GM19025 (cell line): ENCODE measurements around the gene RASA4.
"Not testable (repeated sequence)": the region's sequence is repeated elsewhere in the genome, so short reads cannot be mapped to it uniquely, and the experiment has no call there.

Source experiments
- ATAC-seq: cut with Tn5 transposase; IDR thresholded peaks from one replicate; pipeline ENCODE4 v1.9.1; 2021; ENCODE audit warnings: mild to moderate bottlenecking, low read depth, moderate library complexity; ENCODE audit not compliant: unreplicated experiment

Gene RASA4

DNA sequence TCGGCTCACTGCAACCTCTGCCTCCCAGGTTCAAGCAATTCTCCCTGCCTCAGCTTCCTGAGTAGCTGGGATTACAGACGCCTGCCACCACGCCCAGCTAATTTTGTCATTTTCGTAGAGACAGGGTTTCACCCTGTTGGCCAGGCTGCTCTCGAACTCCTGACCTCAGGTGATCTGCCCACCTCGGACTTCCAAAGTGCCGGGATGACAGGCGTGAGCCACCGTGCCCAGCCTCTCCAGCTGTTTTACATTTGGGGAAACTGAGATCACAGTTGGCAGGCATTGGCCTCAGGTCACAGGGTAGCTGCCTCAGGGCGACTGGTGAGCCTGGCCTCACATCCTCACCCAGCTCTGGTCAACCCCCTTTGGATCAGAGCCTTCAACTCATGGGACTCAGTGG, 6.8 kb downstream of the RASA4 start:
- not testable (repeated sequence) for ATAC-seq

DNA sequence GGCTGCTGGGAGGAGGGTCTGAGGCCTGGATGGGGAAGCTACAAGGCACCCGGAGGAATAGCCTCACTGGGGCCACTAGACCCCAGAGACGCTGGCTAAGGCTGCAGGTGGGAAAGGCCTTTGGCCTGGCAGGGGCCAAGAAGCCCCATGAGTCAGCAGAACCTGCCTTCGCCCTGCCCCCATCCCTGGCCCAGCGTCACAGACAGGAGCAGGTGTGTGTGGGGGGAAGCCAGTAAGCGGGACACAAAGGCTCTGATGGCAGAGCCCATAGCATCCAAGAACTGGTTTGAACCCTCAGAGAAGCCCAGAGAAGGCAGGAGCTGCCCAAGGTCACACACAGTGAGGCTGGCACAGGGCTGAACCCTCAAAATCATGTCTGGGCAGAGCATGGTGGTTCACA, 9.7 kb downstream of the RASA4 start:
- not testable (repeated sequence) for ATAC-seq

DNA sequence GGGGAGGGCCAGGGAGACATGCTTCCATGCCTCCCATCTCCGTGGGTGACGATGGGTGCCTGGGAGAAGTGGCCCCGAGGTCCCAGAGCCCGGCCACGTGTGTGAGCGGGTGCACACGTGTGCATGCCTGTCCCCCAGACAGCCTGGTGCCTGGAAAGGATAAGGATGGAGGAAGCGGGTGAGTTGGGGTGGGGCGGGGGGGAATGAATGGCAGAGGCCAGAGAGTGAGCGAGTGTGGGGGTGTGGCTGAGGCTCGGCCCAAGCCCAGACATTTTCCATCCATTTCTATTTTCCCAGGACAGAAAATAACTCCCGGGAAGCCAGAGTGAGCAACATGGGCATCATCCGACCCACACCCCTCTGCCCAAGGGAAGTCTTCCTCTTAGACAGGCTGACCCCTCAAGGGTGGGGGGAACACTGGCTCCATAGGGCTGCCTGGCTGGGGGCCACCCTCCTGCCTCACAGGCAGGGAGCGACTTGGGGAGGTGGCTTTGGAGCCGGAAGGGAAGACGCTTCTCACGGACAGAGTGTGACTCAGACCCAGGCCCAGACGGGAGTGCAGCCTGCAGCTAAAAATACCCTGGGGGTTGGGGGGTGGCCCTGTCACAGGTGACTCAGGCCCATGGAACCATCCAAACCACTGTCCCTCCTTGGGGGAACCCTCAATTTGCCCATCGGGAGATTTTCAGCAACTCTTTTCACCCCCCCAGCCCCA, 12.0 kb downstream of the RASA4 start:
- ATAC-seq = not testable (repeated sequence)

DNA sequence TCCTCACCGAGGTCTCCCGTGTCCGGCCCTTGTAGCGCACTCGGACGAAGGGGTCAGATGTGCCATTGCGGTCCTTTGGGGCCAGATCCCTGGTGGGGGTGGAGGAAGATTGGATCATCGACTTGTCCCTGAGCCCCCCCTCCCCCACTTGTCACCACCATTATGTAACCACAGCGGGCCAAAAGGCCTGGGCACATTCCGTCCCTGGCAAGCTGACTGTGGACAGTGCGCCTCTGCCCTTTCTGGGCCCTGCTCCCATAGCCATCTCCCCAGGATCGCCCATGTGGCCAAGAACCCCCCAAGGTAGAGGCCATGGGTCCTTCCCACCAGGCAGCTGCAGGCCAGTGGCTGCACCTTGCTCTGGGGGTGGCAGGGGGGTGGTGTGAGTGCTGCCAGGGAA, 14.2 kb downstream of the RASA4 start:
- not testable (repeated sequence) for ATAC-seq

DNA sequence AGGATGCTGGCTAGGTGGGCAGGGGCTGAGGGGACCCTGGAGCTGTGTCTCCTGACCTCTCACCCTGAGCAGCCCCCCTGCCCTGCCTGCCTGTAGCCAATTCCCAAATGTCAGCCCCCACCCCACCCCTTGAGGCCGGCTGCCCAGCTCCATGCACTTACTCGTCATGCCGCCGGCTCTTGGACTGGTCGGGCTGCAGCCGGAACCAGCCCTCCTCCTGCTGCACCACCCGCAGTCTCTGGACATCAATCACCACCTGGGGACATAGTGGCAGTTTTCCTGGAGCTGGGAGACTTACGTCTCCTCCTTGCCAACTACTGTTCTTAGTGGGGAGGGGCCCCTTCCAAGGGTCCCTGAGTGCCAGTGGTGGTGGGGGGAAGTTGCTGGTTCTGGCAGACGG, 16.9 kb downstream of the RASA4 start:
- ATAC-seq = not testable (repeated sequence)

DNA sequence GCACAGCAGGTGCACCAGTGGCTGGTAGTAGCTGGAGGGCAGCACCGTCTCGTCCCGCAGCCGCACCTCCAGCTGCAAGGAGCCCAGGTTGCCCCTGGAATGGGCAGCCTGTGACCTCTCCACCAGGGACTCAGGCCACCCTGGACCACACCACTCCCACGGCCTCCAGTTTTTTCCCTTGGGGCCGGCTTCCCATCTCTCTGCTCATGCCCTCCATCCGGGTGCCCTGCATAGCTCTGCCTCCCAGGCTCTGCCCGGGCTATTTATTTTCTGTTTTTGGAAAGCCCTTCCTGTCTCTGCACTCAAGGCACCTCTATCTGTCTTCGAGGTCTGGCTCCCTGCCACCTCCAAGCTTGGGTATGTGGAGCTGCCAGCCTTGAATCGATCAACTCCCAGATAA, 20.5 kb downstream of the RASA4 start:
- ATAC-seq = not testable (repeated sequence)

DNA sequence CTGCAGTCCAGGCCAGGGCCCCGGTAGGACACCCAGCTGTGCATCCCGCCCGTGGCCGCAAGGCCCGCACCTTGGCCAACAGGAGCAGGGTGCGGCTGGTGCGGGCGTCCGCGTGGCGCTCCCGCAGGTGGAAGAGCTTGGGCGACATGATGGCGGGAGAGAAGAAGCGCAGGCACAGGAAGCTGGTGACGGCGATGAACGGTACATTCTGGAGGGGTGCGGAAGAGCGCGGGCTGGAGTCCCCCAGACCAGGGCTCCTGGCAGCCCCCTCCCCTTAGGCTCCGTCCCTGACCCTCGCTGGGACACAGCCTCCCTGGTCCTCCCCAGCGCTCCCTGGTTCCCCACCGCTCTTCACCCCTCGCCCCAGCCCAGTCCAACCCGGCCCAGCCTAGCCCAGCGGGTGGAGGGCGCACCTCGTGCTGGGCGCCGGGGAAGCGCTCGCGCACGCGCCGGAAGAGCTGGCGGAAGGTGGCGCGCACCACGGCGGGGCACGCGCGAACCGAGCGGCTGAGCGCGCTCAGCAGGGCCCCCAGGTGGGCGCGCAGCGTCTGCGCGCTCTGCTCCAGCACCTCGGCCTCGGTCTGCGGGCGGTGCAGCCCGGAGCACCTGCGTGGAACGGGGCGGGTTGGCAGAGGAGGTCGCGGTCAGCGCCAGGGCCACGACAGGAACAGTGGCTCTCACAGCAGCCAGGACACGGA, 22.8 kb downstream of the RASA4 start:
- ATAC-seq = peak; percentile 57

DNA sequence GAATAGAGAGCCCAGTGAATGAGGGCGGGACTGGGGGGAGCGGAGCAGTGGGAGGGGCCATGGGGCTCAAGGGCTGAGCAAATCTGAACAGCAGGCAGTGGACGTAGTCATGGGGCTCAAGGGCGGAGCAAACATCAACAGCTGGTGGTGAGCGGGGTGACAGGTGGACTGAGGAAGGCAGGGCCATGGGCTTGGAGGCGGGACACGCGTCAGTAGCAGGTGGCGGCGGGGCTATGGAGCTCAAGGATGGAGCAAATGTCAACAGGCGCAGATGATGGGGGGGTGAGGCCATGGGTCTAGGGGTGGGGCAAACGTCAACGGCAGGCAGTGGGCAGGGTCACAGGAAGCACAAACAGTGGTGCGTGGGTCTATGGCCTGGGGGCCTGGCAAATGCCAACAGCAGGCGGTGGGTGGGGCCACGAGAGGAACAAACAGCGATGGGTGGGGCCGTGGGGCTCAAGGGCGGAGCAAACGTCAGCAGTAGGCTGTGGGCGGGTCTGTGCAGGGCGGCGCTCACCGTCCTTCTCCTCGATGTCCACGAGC, 24.0 kb downstream of the RASA4 start:
- ATAC-seq = peak; percentile 43

DNA sequence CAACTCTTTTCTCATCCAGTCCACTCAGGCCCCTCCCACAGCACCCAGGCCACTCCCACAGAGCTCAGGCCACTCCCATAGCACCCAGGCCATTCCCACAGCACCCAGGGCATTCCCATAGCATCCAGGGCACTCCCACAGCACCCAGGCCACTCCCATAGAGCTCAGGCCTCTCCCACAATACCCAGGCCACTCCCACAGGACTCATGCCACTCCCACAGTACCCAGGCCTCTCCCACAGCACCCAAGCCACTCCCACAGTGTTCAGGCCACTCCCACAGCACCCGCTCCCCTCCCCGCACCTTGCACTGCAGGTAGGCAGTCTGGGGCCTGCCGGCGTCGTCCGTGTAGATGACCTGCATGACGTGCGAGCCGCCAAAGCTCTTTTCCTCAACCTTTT, 26.7 kb downstream of the RASA4 start:
- ATAC-seq = peak; percentile 33

DNA sequence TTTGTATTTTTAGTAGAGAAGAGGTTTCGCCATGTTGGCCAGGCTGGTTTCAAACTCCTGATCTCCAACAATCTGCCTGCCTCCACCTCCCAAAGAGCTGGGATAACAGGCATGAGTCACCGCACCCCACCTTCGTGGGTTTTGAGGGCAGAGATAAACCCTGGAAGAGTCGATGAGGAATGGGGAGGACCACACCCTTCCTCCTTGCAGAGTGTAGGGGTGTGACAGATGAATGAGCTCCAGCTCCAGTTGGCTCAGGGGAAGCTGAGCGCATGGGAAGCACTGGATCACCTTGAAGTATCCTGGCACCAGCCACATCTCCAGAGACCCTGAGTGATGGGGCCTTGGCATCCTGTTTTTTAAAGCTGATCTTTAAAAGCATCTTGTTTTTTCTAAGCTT, 33.1 kb downstream of the RASA4 start:
- ATAC-seq = not testable (repeated sequence)

DNA sequence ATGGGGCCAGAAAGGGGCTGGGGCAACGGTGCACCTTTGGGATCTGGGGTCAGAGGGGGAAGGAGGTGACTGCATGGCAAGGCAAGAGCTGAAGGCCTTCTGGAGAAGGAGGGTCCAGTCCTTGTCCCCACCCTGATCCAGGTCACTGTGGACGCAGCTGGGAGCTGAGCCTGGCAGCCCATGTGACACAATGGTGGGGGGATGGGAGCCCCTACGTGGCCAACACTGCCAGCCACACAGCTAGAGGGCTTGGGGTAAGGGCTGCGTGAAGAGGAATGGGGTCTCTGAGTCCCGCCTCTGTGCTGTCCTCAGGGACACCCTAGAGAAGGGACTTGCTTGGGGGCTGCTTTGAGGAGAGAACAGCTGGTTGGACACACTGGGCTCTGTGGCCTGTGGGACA, 34.8 kb downstream of the RASA4 start:
- not testable (repeated sequence) for ATAC-seq

DNA sequence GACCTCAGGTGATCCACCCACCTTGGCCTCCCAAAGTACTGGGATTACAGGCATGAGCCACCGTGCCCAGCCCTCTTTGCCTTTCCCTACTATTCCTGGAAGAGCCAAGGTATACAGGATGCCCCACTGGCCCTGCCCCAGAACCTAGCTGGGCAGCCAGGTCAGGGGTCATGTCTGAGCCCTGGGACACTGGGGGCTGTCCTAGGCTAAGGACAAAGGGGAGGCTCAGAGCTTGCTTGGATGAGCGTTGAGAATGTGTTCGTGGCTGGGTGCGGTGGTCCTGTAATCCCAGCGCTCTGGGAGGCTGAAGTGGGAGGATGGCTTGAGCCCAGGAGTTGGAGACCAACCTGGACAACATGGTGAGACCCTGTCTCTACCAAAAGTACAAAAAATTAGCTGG, 38.1 kb downstream of the RASA4 start:
- ATAC-seq = not testable (repeated sequence)

DNA sequence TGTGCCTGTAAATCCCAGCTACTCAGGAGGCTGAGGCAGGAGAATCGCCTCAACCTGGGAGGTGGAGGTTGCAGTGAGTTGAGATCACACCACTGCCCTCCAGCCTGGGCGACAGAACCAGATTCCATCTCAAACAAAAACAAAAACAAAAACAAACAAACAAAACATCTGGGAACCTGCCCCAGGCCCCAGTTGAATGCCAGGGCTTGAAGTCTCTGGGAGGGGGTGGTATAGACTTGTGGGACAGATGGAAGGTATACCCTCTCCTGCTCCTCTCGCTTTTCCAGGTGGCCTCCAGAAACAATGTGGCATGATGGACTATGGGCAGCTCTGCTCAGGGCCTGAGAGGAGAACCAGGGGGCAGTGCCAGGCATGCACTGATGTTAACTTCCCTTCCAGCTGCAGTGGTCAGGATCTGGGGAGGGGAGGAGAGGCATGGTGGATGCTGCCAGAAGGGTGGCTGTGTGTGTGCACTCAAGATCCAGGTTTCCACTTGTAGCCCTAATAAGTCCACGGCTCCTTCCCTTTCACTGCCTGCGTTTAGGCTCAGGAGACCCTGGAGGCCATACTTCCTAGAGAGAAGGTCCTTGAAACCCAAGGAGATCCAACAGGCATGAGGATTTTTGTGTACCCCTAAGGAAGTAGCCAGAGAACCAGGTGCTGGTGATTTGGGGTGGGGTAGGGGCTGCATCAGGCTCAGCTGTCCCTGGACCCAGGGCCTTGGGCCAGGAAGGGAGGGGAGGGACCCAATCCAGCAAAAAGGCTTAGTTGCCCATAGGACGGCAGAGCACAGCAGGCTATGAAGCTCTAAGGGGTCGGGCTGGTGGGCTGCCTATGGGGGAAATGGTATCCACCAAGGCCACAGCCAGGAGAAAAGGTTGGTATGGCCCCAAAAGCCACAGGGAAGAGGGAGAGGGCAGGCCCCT, 39.0 kb downstream of the RASA4 start:
- ATAC-seq = not testable (repeated sequence)

DNA sequence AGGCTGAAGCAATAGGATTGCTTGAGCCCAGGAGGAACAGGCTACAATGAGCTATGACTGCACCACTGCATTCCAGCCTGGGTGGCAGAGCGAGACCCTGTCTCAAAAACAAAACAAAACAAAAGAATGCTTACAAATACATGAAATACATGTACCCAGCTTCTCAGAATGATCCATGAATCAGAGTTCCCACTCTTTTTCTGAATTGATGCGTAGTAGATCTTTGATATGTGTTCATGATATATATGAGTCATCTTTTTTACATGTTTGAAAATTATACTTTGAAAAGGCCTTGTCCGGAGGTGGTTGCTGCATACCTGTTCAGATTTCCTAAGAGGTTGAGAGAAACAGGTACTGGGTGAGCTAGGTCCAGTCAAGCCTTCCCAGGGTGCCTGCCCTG, 40.2 kb downstream of the RASA4 start:
- ATAC-seq = not testable (repeated sequence)

DNA sequence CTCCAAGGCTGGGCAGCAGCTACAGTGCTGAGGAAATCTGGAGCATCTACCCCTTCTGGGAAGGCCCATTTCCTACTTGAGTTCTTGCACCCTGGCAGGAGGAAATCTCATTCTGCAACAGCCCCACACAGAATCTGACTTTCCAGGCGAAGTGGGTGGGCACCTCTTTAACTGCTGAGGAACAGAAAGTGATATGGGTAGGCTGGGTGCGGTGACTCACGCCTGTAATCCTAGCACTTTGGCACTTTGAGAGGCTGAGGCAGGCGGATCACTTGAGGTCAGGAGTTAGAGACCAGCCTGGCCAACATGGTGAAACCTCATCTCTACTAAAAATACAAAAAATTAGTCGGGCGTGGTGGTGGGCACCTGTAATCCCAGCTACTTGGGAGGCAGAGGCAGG, 41.9 kb downstream of the RASA4 start:
- ATAC-seq = not testable (repeated sequence)

DNA sequence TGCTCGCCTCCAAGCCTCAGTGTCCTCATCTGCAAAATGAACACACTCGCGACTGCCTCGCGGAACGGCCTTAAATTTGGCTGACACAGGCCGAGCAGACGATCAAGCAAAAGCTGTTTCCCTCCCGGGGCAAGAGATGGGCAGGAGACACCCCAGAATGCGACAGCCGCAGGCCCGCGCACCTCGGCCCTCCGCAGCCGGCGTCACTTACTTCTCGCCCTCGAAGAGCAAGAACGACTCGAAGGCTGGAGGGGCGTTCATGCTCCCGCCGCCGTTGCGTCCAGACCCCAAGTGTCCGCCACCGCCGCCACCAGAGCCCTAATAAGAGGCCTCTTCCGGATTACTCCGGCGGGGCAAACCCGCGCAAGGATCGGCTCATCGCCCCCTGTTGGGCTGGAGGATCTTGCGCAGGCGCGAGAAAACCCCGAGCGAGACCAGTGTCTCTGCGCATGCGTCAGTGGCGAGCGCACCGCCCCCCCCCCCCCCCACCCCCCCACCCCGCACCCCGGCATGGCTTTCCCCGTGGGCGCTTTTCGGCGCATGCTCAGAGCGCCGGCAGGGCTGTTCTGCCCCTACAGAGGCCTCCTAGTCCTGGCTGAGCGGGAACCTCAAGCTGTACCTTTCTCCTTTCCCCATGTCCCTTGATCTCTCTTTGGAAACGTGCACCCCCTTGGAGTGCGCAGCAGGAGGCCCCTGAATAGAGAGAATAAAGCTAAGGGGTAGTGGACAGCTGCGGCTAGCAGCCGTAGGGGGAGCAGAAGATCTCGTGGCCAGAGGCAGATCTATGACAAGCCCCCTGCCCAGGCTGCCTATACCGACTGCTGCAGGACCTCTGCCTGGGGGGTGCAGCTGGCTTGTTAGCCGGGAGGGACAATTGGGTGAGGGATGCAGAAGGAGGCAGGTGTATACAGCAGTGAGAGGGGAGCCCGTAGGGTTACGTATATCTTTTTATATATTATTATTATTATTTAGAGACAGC, 44.0 kb downstream of the RASA4 start, which contains the start of gene POLR2J3:
Gene POLR2J3, minus strand, starts transcription at position 323 of the 979 bp plus-strand sequence. Its CDS starts 62 bp downstream, at position 261.
- peak; percentile 97 for ATAC-seq

DNA sequence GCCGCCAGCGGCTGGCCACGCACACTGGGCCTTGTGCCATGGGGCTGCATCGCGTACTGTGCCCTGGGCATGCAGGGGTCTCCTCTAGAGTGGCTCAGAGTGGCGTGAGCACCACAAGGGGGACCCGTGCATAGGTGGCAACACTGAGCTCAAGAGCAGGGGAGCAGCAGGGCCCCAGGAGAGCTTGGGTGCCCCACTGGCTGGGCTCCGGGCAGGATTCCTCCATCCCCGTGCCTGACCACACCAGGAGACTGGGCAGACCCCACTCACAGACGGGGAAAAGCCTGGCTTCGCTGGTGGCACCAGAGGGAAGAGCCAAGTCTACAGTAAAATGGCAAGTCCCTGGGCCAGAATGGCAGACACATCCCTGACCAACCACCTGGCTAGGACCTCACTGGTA, 47.9 kb downstream of the RASA4 start:
- not testable (repeated sequence) for ATAC-seq

DNA sequence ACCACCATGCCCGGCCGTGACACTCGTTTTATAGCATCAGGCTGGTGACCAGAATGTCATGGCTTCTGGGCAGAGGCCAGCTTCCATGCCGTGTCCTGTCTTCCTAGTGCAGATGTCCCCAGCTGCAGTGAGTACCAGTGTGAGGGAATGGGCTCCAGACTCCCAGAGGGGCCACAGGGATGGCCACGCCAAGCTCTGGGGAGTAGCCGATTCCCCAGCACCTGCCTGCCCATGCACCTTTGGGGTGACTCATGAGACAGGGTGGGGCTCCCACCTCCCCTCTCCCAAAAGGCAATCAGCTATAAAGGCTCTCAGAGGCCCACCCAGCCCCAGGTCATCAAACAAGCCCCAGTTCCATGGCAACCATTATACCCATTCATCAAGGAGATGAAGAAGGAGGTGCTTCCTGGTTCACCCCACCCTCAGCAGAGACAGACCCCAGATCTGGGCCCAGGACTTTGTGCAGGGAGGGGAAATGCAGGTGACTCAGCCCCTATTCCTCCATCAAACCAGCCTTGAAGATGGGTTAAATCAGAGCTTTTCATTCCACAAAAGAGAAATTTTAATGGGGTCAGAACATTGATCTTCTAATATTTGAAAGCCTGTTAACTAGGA, 65.6 kb downstream of the RASA4 start, which contains the start of gene SPDYE2:
Gene SPDYE2, plus strand, starts transcription at position 419 of the 615 bp plus-strand sequence. CDS start 2,030 bp downstream, outside the sequence.
- not testable (repeated sequence) for ATAC-seq

DNA sequence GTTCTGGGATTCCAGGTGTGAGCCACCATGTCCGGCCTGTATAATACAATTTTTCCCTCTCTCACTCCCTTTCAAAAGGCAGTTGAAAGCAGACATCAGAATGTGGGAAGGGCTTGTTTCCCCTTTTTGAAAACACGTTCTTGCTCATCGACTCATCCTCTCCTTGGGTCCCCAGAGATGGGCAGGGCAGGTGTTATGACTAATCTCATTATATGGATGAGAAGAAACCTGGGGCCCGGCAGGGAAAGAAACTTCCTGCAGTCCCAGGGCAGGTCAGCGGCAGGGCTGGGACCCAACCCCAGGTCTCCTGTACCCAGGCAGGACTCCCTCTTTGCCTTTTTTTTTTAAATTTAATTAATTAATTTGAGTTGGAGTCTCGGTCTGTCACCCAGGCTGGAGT, 70.2 kb downstream of the RASA4 start:
- peak; percentile 71 for ATAC-seq
